ENCODE measurements around the gene PARVB.

Gene PARVB

GRCh38 chr22:44026630-44027511 is 2.8 kb downstream of the PARVB start:
- peak overlapping the region; percentile 61; the same call in 1 of the 2 replicates for H3K9ac ChIP-seq (ENCODE audit: low read length)
- H3K4me3 ChIP-seq (ENCODE audit: low read depth, low read length, poor library complexity, severe bottlenecking), result peak overlapping the region; percentile 64
- no peak overlapping the region for H2AFZ ChIP-seq (ENCODE audit: low read length)
- H3K4me2 ChIP-seq (ENCODE audit: low read length), result peak overlapping the region; percentile 66
- H3F3A ChIP-seq (ENCODE audit: insufficient read depth, low read length), result no peaks in the 10 kb centered on the region
- no peaks in the 10 kb centered on the region for H3K9me3 ChIP-seq (ENCODE audit: low read length)
- no peaks in the 10 kb centered on the region for H3K9me2 ChIP-seq (ENCODE audit: low read depth, low read length)
- peaks cover 77% of the 10 kb centered on the region for H3K4me1 ChIP-seq (ENCODE audit: insufficient read depth, low read length, severe bottlenecking)
- peaks cover 7% of the 10 kb centered on the region; the same call in 1 of the 2 replicates for H3K36me3 ChIP-seq (ENCODE audit: insufficient read depth, low read length)
- peak overlapping the region; percentile 84 for H3K27ac ChIP-seq (ENCODE audit: low read depth, low read length, poor library complexity, severe bottlenecking)
- H4K20me1 ChIP-seq (ENCODE audit: insufficient read depth, low read length), result no peaks in the 10 kb centered on the region
- no peak for TF ChIP-seq EZH2 (IDR thresholded peaks at IDR 0.05; ENCODE audit: borderline replicate concordance, low read length)
- TF ChIP-seq, protein P1, sequence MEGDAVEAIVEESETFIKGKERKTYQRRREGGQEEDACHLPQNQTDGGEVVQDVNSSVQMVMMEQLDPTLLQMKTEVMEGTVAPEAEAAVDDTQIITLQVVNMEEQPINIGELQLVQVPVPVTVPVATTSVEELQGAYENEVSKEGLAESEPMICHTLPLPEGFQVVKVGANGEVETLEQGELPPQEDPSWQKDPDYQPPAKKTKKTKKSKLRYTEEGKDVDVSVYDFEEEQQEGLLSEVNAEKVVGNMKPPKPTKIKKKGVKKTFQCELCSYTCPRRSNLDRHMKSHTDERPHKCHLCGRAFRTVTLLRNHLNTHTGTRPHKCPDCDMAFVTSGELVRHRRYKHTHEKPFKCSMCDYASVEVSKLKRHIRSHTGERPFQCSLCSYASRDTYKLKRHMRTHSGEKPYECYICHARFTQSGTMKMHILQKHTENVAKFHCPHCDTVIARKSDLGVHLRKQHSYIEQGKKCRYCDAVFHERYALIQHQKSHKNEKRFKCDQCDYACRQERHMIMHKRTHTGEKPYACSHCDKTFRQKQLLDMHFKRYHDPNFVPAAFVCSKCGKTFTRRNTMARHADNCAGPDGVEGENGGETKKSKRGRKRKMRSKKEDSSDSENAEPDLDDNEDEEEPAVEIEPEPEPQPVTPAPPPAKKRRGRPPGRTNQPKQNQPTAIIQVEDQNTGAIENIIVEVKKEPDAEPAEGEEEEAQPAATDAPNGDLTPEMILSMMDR (IDR thresholded peaks at IDR 0.05; ENCODE audit: low read length), result no peak
- H3K27me3 ChIP-seq (ENCODE audit: insufficient read depth, low read length), result no peaks in the 10 kb centered on the region
- peaks cover 36% of the 10 kb centered on the region for H3K79me2 ChIP-seq (ENCODE audit: insufficient read depth, low read length)

GRCh38 chr22:44028091-44028490 is 4.0 kb downstream of the PARVB start:
- peak overlapping the region; percentile 18; the same call in 1 of the 2 replicates for H3K4me2 ChIP-seq (ENCODE audit: low read length)

GRCh38 chr22:44029069-44029468 is 5.0 kb downstream of the PARVB start:
- H4K20me1 ChIP-seq (ENCODE audit: insufficient read depth, low read length), result no peaks in the 10 kb centered on the region

More at GRCh38 chr22:44028091-44028490, 4.0 kb downstream of the PARVB start:
- no peaks in the 10 kb centered on the region for H3K9me2 ChIP-seq (ENCODE audit: low read depth, low read length)
- H3K27me3 ChIP-seq (ENCODE audit: insufficient read depth, low read length), result no peaks in the 10 kb centered on the region
- no peaks in the 10 kb centered on the region for H4K20me1 ChIP-seq (ENCODE audit: insufficient read depth, low read length)
- no peaks in the 10 kb centered on the region for H3K9me3 ChIP-seq (ENCODE audit: low read length)
- peaks cover 73% of the 10 kb centered on the region for H3K4me1 ChIP-seq (ENCODE audit: insufficient read depth, low read length, severe bottlenecking)
- no peaks in the 10 kb centered on the region for H3F3A ChIP-seq (ENCODE audit: insufficient read depth, low read length)
- H3K27ac ChIP-seq (ENCODE audit: low read depth, low read length, poor library complexity, severe bottlenecking), result peak overlapping the region; percentile 80
- peaks cover 12% of the 10 kb centered on the region; the same call in 1 of the 2 replicates for H3K36me3 ChIP-seq (ENCODE audit: insufficient read depth, low read length)
- H3K79me2 ChIP-seq (ENCODE audit: insufficient read depth, low read length), result peaks cover 48% of the 10 kb centered on the region
- H3K9ac ChIP-seq (ENCODE audit: low read length), result no peak overlapping the region; the same call in 1 of the 2 replicates
- no peak overlapping the region for H3K4me3 ChIP-seq (ENCODE audit: low read depth, low read length, poor library complexity, severe bottlenecking)
- H2AFZ ChIP-seq (ENCODE audit: low read length), result no peak overlapping the region
- TF ChIP-seq, protein P1 (IDR thresholded peaks at IDR 0.05; ENCODE audit: low read length), result no peak
- no peak for TF ChIP-seq EZH2 (IDR thresholded peaks at IDR 0.05; ENCODE audit: borderline replicate concordance, low read length)

More at GRCh38 chr22:44029069-44029468, 5.0 kb downstream of the PARVB start:
- Histone ChIP-seq H3K27me3 (ENCODE audit: insufficient read depth, low read length) (no peaks in the 10 kb centered on the region), H3K9me3 (ENCODE audit: low read length) (no peaks in the 10 kb centered on the region), H3K79me2 (ENCODE audit: insufficient read depth, low read length) (peaks cover 56% of the 10 kb centered on the region), H3K4me2 (ENCODE audit: low read length) (peak overlapping the region; percentile 13; the same call in 1 of the 2 replicates), H3K36me3 (ENCODE audit: insufficient read depth, low read length) (peaks cover 12% of the 10 kb centered on the region; the same call in 1 of the 2 replicates), H2AFZ (ENCODE audit: low read length) (no peak overlapping the region), H3K9ac (ENCODE audit: low read length) (no peak overlapping the region), H3F3A (ENCODE audit: insufficient read depth, low read length) (no peaks in the 10 kb centered on the region), H3K27ac (ENCODE audit: low read depth, low read length, poor library complexity, severe bottlenecking) (peak overlapping the region; percentile 80), H3K9me2 (ENCODE audit: low read depth, low read length) (no peaks in the 10 kb centered on the region), H3K4me1 (ENCODE audit: insufficient read depth, low read length, severe bottlenecking) (peaks cover 68% of the 10 kb centered on the region), H3K4me3 (ENCODE audit: low read depth, low read length, poor library complexity, severe bottlenecking) (no peak overlapping the region)
- TF ChIP-seq, protein P1 (IDR thresholded peaks at IDR 0.05; ENCODE audit: low read length), result no peak
- no peak for TF ChIP-seq EZH2 (IDR thresholded peaks at IDR 0.05; ENCODE audit: borderline replicate concordance, low read length)

Data from OCI-LY1 (cell line).